GM18517 (cell line): ENCODE data around the gene GPC1.

Experiments
- ATAC-seq: cut with Tn5 transposase; IDR thresholded peaks from one replicate; pipeline ENCODE4 v1.9.1; 2021; ENCODE audit warnings: mild to moderate bottlenecking, moderate library complexity; ENCODE audit not compliant: unreplicated experiment

The GPC1 gene

DNA sequence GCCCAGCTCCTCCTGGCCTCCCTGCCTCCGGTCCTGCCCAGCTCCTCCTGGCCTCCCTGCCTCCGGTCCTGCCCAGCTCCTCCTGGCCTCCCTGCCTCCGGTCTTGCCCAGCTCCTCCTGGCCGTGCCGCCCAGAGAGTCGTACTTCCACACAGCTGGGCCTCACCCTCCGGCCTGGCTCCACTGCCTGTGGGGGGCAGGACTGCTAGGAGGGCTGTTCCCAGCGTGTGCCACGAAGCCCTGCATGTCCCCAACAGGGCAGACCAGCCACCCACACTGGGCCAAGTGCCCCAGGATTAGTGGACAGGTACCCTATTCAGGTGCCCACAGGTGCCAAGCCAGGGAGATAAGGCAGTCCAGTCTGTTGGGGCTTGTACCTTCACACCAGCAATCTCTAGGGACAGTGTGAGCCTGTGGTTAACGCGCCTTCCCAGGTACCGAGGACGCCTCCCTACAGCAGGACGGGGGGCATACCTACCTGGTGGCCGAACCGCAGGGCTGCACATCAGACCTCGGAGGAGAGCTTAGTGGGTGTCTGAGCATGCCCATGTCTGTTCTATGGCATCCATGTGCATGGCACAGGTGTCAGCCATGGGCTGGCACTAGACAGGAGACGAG is 5.3 kb downstream of the GPC1 start:
- no peak for ATAC-seq

DNA sequence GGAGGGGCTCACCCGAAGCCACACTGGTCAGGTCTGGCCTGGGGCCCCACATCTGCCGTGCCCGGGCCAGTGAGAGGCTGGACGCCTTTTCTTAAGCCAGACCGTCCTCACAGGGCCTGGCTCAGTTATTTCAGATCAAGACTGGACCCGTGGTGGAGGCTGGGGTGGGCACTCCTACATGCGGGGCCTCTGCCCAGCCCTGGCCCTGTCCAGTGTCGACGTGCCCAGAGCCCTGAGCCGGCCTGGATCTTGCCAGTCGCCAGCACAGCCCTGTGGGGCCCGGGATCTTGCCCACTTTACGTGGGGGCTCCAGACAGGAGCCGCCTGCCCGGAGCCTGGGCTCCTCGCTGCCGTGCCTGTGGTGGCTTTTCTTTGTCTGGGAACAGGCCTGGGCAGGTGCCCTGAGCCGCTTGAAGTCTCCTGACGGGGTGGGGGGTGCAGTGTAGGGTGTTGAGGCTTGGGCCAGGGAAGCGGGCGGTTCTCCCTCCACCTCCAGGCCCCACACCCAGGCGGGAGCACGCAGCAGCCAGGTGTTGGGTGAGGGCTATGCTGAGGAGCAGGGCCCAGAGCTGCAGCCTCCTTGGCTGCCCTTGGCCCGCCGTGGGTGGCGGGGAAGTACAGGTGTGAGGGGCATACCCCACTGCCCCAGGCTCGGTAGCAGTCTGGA is 6.0 kb downstream of the GPC1 start:
- ATAC-seq, result no peak

DNA sequence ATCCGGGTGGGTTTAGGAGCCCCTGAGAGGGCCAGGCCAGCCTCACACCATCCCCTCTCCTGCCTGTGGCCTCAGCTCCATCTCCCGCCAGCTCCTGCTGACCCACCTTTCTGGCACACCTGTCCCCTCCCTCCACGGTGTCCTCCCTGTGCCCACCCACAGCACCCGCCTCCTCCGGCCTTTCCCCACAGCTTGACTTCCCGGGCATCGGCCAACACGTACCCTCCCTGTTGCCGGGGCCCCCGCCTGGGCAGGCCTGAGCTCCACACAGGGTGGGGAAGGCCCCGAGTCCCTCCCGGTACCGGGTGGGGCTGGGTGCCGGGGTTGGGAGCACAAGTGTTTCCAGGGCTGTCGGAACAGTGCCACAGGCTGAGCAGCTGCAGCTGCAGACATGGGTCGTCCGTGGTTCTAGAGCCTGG is 6.5 kb downstream of the GPC1 start:
- no peak for ATAC-seq

DNA sequence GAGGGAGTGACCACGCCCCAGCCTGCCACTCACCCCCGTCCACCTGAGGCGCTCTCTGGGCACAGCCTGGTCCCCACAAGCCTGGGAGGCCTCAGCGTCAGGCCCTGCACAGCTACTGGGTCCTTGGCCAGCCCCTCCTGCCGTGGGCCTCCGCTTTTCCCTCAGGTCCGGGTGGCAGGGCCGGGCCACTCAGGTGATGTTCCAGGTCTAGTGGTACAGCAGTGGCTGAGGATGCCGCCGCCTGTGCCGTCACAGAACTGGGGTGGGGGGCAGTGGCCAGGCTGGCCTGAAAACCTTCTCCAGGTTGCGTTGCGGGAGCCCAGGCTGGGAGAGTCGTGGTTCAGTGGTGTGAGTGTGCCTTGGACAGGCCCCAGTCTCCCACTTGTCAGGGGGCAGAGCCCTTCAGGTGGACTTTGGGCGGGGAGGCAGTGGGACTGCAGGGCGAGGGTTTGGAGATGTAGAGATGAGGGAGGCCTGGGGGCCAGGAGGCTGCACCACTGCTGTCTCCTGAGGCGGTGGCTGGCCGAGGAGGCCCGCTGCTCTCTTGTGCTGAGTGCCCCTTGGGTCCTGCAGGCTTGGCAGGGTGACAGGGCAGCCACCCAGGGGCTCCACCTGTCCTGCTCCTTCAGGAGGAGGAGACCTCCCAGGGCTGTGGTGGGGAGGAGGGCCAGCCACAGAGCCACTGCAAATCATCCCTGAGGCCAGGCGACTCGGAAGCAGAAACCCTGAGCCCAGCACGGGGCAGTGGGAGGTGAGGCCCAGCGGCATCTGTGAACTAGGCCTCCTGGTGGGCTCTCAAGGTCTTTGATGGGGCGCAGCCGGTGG is 7.6 kb downstream of the GPC1 start:
- ATAC-seq, result no peak

DNA sequence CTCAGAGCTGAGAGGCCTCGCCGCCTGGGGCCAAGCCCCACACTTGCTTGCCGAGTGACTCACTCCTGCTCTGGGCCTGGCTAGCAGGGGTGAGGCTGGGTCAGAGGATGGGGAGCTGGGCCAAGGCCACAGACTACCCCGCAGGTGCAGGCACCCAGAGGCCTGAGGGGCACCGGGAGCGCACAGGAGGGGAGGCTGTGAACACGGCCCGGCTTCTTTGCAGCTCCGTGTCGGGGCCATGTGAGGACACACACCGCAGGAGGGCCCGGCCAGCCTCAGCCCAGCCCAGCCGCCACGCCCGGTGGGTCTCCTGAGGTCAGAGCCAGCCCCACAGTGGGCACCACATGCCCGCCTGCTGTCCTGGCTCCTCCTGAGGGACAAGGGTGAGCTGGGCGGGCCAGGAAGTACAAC is 8.4 kb downstream of the GPC1 start:
- no peak for ATAC-seq

DNA sequence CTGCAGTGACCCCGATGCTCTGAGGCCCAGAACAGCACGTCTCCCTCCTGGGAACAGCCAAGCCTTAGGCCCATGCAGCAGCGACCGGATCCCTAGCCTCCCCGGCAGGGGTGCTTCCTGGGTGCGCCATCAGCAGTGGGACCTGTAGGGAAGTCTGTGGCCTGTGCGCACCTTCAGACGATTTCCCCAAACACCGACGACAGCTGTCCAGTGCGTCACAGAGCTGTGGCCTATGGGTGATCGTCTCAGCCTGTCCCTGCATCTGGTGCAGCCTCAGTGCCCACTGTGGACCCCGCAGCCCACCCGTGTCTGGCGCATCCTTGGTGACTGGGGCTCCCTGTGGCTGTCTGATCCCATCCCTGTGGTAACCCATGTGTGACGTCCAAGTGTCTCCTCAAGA is 9.0 kb downstream of the GPC1 start:
- no peak for ATAC-seq

DNA sequence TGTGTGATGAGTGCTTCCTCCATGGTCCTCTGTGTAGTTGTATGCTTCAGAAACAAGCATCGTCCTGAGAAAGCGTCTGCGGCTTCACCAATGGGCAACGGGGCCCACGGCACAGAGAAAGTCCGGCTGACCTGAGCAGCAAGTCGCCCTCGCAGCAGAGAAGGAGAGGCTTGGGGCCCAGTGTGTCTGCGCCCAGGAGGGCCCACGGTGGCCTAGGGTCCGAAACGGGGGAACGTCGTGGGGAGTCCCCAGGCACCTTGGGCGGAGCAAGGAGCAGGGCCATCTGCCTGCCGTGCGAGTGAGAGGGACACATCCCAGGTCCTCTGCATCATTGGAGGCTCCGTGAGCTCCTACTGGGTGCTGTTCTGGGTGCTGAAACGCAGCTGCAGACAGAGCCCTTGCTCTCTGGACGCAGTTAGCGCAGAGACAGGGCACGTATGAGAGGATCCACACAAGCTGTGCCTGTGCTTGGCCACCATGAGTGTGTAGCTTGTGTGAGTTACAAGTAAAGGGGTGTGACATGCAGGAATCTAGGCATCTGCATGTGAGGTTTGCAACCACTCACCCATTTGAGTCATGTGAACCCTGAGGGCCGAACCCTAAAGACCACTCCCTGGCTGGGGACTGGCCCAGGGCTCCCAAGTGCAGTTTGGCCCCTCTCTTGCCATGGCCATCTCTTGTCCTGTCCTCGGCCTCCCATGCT is 10.6 kb downstream of the GPC1 start:
- ATAC-seq, result no peak

DNA sequence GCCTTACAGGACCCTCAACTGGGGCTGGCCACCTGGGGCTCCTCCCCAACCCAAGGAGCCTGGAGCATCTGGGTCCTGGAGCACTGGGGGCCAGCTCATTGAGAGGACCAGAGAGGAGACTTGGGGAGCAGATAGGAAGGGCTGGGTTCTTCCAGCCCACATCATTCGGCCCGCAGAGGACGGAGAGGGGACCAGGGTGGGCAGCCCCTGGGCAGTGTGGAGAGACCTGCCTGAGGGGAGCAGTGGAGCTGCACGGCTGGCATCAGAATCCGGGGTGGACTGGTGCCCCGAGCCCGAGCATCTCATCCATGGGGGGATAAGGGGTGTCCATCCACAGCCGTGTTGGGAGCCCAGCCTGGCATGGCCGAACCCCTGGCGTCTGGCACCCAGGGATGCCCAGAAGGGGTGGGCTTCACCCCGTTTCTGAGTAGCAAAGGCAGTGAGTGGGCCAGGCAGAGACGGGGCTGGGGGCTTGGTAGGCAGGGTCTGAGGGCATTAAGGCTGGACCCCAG is 11.3 kb downstream of the GPC1 start:
- ATAC-seq, result no peak

DNA sequence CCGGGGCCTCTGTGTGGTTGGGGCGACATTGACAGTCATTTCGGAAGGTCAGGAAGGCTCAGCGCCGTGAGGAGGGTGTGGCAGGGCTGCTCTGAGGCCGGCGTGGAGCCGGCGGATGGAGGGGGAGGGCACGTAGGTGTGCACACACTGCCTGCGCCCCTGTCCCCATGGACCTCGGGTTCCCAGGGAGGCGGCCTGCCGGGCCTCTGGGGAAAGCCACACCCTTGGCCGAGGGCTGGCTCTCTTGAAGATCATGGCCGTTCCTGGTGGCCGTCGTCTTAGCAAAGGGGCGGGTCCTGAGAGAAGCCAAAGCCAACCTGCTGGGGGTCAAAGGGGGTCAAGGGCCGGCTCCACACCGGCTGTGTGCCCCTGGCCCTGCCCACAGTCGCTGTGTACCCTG is 11.9 kb downstream of the GPC1 start:
- ATAC-seq, result no peak

DNA sequence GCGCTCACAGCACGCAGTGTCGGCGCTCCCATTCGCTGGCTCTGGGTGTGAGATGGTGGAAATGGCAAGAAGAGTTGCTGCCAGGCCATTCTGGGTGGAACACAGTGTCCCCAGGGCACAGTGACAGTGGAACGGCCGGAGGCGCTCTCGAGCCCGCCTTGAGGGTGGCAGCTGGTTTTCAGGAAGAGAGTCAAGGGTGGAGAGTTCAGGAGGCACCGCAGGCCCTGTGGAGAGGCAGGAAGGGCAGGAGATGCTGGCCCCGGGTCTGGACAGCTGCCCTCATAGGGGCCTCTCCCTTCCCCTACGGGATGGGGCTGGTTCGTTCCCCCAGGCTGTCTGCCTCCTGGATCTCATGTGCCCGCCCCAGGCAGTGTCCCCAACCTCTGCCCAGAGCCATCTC is 12.5 kb downstream of the GPC1 start:
- no peak for ATAC-seq

DNA sequence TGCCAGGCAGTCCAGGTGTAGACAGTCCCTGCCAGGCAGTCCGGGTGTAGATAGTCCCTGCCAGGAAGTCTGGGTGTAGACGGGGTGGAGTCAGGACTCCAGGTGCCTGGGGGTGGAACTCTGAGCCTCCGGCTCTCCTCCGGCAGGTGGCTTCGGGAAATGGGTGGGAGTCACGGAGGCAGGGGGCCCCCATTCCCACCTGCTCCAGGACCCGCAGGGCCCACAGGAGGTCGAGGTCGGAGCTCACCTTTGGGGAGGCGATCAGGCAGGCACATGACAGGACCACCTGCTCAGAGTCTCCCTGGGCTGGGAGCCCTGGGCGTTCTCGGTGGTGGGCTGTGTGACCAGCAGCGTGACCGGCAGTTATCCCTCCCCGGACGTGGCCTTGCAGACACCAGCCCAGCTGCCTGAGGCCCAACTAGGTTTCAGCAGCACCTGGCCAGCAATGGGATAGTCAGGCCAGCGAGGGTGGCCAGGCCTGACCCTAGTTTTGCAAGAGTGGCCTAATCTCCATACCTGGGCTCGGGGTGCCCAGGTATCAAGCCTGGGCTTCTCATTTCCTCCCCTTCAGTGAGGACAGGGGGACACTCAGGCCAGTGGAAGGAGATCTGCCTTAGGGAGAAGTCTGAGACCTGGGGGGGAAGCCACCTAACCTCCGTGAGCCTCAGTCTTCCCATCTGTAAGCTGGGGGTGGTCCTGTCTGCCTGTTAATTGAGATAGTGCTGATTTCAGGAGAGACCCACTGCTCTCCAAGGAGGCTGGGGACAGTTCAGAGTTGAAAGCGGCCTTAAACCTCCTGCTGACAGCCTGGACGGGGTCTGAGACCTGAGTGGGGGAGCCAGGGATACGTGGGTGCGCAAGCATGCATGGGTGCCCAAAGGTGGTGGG is 13.2 kb downstream of the GPC1 start:
- no peak for ATAC-seq

DNA sequence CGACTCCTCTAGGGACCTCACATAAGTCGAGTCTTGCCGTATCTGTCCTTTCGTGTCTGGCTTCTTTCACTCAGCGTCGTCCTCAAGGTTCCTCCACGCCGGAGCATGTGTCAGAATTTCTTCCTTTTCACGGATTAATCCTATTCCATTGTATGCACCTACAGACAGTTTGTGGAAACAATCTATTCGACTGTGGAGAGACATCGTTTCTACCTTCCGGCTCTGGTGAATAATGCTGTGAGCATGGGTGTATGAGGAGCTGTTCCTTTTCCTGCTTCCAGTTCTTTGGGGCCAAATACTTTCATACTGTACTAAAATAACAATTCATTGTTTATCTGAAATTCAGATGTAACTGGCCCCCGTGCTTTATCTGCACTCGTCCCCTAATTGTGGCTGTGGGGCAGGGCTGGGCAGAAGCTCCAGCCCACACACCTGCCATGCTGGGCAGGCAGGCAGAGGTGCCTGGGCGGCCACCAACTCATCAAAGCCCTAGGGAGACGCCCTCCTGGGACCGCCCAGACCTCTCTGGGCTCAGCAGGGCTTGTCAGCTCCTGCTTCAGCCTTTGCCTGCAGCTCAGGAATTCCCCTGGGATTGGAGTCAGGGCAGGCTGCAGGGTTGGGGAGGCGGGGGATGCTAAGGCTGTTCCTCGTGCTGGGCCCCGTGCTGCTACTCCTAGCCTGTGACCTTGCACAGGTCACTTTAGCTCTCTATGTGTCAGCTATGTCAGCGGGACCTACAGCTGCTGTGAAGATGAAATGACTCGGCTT is 14.5 kb downstream of the GPC1 start:
- no peak for ATAC-seq

DNA sequence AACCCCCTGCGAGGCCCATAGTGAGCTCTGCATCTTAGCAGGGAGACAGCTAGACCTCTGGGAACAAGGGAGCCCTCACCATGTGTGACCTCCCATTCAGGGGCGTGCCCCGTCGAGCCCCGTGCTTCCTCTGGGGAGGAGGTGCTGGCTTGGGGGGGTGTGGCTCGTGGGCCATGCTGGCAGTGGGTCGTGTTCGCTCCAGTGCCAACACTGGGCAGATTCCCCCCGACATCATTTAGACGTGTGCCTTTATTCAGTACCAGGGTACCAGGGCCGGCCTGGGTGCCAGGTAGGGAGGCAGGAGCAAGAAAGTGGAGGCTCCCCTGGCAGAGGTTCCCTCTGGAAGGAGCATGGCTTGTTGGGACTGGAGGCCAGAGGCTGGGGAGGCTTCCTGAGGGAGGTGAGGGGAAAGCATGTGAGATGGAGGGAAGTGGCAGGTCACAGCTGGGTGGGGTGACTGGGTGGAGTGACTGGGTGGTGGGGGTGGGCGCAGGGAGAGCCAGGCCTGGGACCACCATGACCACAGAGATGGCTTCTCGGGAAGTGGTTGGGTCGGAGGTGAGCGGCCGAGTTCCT is 15.2 kb downstream of the GPC1 start:
- no peak for ATAC-seq

DNA sequence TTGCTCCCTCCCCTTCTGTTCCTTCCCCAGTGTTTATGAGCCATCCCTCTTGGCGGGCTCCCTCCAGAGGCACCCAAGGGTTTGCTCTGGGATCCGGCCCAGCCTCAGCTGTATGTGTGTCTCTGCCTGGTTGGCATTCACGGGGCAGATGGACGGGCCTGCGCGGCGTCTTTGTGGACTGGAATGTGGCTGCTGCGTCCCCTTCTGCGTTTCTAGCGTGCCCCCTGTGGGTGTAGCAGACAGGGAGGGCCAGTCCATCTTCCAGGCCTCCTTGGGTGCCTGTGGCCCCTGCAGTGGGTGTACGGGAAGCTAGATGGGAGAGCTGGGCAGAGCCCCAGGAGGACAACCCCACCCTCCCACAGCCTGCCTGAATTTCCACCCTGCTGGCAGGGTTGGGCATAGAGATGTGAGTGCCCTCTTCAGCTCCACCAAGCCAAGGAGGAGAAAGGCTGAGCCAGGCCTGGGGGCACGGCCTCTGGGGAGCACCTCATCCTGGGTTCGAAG is 15.7 kb downstream of the GPC1 start:
- ATAC-seq, result no peak

DNA sequence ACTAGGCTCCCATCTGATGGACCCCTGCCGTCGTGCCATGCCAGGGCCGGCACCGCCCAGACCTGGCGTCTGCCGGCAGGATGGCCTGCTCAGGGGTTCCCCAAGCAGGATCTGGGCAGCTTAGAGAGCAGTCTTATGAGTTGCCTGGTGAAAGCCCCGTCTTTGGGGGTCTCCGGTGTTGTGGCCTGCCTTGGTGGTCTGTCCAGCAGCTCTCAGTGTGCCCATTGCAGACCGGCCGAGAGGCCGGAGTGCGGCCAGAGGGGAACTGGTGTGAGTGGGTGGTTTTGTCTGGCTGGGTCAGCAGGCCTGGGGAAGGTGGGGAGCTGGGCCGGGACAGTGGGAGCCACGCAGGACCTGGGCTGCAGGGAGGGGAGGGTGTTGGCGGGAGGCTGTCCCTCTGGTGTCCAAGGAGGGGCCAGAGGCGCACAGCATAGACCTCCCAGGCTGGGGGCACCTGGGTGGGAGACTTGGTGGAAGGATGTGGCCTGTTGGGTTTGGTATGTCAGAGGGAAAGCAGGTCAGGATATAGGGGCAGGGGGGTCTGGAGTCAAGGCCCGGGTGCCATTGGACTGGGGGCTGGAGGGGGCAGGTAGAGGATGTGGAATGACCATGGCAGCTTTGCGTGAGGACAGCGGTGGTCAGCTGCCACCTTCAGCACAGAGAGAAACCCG is 16.5 kb downstream of the GPC1 start:
- no peak for ATAC-seq

DNA sequence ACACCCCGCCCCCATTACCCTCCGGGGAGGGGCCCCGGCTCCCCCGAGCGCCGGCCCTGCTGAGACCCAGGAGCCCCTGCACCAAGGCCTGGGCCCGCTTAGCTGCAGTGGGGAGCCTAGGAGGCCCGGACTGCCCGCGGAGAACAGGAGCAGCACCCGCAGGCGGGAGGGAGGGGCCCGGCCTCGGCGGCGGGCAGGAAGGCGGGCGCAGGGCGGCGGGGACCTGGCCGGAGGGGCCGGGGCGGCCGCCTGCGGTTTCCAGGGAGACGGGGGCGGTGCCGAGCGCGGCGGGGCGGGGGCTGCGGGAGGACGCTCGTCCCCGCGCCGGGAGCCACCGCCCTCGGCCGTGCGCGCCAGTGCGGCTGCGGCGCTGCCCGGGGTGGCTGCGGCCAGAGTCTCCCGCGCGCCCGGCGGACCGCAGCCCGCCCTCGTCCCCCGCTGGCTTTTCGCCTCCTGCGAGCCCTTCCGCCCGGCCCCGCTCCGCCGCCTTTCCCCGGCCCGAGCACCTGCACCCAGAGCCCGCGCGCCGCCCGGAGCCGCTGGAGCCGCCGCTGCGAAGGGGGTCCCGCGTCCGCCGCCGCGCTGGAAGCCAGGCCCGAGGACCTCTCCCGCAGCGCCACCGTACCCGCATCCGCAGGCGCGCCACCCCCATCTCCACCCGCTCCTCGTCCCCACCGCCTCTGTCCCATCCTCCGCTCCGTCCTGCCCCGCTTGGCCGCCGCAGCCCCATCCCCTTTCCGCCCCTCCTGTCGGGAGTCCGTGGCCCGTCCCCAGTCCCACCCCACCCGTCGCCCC is 17.2 kb downstream of the GPC1 start:
- no peak for ATAC-seq

DNA sequence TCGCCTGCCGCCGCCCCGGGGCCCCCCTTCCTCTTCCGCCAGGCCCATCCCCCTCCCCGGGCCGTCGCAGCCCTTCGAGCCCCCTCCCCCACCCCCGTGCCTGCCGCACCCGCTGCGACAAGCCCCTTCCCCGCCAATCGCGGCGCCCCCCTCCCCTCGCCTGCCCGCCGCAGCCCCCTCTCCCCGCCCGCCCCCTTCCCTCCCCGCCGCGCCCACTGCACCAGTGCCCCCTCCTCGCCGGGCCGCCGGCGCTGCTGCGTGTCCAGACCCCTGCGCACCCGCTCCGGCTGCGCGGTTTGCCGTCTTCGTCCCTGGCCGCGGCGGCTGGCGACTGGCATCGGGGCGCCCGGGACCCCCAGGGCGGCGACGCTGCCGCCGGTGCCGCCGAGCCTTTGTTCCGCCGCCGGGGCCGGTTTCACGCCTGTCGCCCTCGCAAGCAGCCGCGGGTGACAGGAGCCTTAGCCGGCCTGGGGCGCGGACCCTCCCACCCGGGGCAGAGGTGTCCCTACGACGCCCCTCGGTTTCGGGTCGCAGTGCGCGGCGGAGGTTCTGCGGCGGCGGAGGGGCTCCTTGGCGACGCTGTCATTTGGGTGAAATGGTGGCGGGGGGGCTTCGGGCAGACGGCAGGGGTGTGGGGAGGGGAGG is 18.1 kb downstream of the GPC1 start:
- no peak for ATAC-seq
